Astrocyte (in vitro differentiated cells and primary cell): ENCODE measurements around the gene RBM48. TPM values are rescaled to one million over a fixed set of nuclear protein-coding genes. Genes with fewer than 3 reads are reported as not detected.

Experiments
- DNase-seq: peaks from one replicate; pipeline ENCODE4 v3.0.0-alpha.2; 2010; ENCODE audit warnings: low read depth
- FAIRE-seq: peaks from 2 replicates; lab custom pipeline; 2011; peaks lifted over from hg19 to GRCh38; lab: Jason Lieb, UNC
- H2AFZ ChIP-seq: 2 replicates; pipeline ENCODE4 v1.6.0; 2012; ENCODE audit warnings: low read depth, low read length, inconsistent platforms
- H3K27ac ChIP-seq: 2 replicates; pipeline ENCODE4 v1.5.1; 2011; ENCODE audit warnings: low read depth, low read length, inconsistent platforms
- H3K27me3 ChIP-seq: 2 replicates; pipeline ENCODE4 v1.6.0; 2011; ENCODE audit warnings: low read length, inconsistent platforms; ENCODE audit not compliant: insufficient read depth
- H3K36me3 ChIP-seq: 2 replicates; pipeline ENCODE4 v1.5.1; 2011; ENCODE audit warnings: low read length, inconsistent platforms; ENCODE audit not compliant: insufficient read depth
- H3K4me1 ChIP-seq: 2 replicates; pipeline ENCODE4 v1.5.1; 2011; ENCODE audit warnings: low read length, inconsistent platforms; ENCODE audit not compliant: insufficient read depth
- H3K4me2 ChIP-seq: 2 replicates; pipeline ENCODE4 v1.6.0; 2012; ENCODE audit warnings: low read length, inconsistent platforms
- H3K4me3 ChIP-seq: 2 replicates; pipeline ENCODE4 v1.5.1; 2011; ENCODE audit warnings: low read depth, mild to moderate bottlenecking, low read length, inconsistent platforms; ENCODE audit not compliant: insufficient read depth
- H3K79me2 ChIP-seq: 2 replicates; pipeline ENCODE4 v1.6.0; 2012; ENCODE audit warnings: mild to moderate bottlenecking, low read length, inconsistent platforms; ENCODE audit not compliant: insufficient read depth
- H3K9ac ChIP-seq: 2 replicates; pipeline ENCODE4 v1.6.0; 2012; ENCODE audit warnings: mild to moderate bottlenecking, low read length, inconsistent platforms
- H3K9me3 ChIP-seq: 2 replicates; pipeline ENCODE4 v1.5.1; 2012; ENCODE audit warnings: low read depth, mild to moderate bottlenecking, low read length, inconsistent platforms; ENCODE audit not compliant: insufficient read depth
- H4K20me1 ChIP-seq: 2 replicates; pipeline ENCODE4 v1.6.0; 2012; ENCODE audit warnings: low read length, inconsistent platforms; ENCODE audit not compliant: insufficient read depth
- H3K27ac Mint-ChIP-seq: one replicate; pipeline ENCODE4 v1.8.0; 2021; ENCODE audit warnings: mild to moderate bottlenecking, mixed read lengths; ENCODE audit not compliant: unreplicated experiment
- H3K27me3 Mint-ChIP-seq: one replicate; pipeline ENCODE4 v1.8.0; 2021; ENCODE audit warnings: low read depth, mixed read lengths; ENCODE audit not compliant: unreplicated experiment
- H3K36me3 Mint-ChIP-seq: one replicate; pipeline ENCODE4 v1.8.0; 2021; ENCODE audit warnings: low read depth, mixed read lengths; ENCODE audit not compliant: unreplicated experiment
- H3K4me1 Mint-ChIP-seq: one replicate; pipeline ENCODE4 v1.8.0; 2021; ENCODE audit warnings: low read depth, mixed read lengths; ENCODE audit not compliant: unreplicated experiment
- H3K4me3 Mint-ChIP-seq: one replicate; pipeline ENCODE4 v1.8.0; 2021; ENCODE audit warnings: mild to moderate bottlenecking, moderate library complexity, mixed read lengths; ENCODE audit not compliant: unreplicated experiment
- H3K9me3 Mint-ChIP-seq: one replicate; pipeline ENCODE4 v1.8.0; 2021; ENCODE audit warnings: mild to moderate bottlenecking, mixed read lengths; ENCODE audit not compliant: unreplicated experiment
- CTCF ChIP-seq: IDR thresholded peaks from 2 replicates; pipeline ENCODE4 v1.5.1; 2011; ENCODE audit warnings: low read depth, mild to moderate bottlenecking, inconsistent platforms, low read length, moderate library complexity; ENCODE audit not compliant: insufficient read depth
- EZH2 ChIP-seq: IDR thresholded peaks from 2 replicates; pipeline ENCODE4 v1.6.1; 2012; ENCODE audit warnings: mild to moderate bottlenecking, low read length, inconsistent platforms; ENCODE audit not compliant: insufficient read depth
- total RNA-seq: library from RNA; stranded (reverse); gene quantifications from 2 replicates; pipeline ENCODE4 v1.2.1, GENCODE V29; 2021

The RBM48 gene
- total RNA-seq, 1 donor from 2014 or later = 10.3 TPM

DNA sequence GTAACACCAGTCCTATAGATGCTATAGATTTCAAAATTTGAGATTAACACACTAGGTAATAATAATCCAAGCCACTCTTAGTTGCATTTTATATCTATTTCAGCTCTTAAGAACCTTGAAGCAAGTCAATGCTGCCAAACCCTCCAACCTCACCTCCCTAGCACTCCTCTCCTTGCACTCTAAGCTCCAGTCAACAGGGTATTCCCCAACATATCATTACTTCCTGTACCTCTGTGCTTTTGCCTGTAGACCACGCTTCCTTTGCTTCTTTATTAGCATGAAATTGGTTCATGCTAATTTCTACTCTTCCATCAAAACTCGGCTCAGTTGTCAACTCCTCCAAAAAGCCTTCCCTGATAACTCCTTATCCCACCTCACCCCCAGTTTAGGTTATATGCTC lies 24.8 kb upstream of the RBM48 start:
- H3K9me3 Mint-ChIP-seq = no peaks in the 10 kb centered on the region
- no peaks in the 10 kb centered on the region for H3K4me1 Mint-ChIP-seq
- Histone ChIP-seq H2AFZ (no peak overlapping the region), H3K4me3 (no peak overlapping the region), H4K20me1 (no peaks in the 10 kb centered on the region), H3K36me3 (peaks cover 8% of the 10 kb centered on the region), H3K27me3 (no peaks in the 10 kb centered on the region), H3K27ac (no peak overlapping the region), H3K79me2 (no peaks in the 10 kb centered on the region), H3K4me1 (no peaks in the 10 kb centered on the region), H3K9ac (no peak overlapping the region), H3K4me2 (no peak overlapping the region), H3K9me3 (no peaks in the 10 kb centered on the region)
- H3K36me3 Mint-ChIP-seq = peaks cover 7% of the 10 kb centered on the region
- H3K27me3 Mint-ChIP-seq = no peaks in the 10 kb centered on the region
- no peak overlapping the region for H3K27ac Mint-ChIP-seq
- TF ChIP-seq EZH2 (no peak), CTCF (no peak)
- H3K4me3 Mint-ChIP-seq = no peak overlapping the region
- DNase-seq (no peak), FAIRE-seq (no peak)

GRCh38 chr7:92504563-92504962 lies 24.0 kb upstream of the RBM48 start:
- FAIRE-seq = no peak
- Histone ChIP-seq H3K4me3 (no peak overlapping the region), H3K9ac (no peak overlapping the region), H3K27me3 (no peaks in the 10 kb centered on the region), H3K4me2 (no peak overlapping the region), H3K36me3 (peaks cover 5% of the 10 kb centered on the region), H4K20me1 (no peaks in the 10 kb centered on the region), H3K27ac (no peak overlapping the region), H3K79me2 (no peaks in the 10 kb centered on the region), H3K4me1 (no peaks in the 10 kb centered on the region), H2AFZ (no peak overlapping the region), H3K9me3 (no peaks in the 10 kb centered on the region)
- Mint-ChIP-seq H3K4me1 (no peaks in the 10 kb centered on the region), H3K9me3 (no peaks in the 10 kb centered on the region), H3K36me3 (peaks cover 7% of the 10 kb centered on the region), H3K4me3 (no peak overlapping the region), H3K27me3 (no peaks in the 10 kb centered on the region), H3K27ac (no peak overlapping the region)
- TF ChIP-seq CTCF (no peak), EZH2 (no peak)
- DNase-seq = no peak

- Mint-ChIP-seq H3K4me3 (no peak overlapping the region), H3K4me1 (no peaks in the 10 kb centered on the region), H3K36me3 (peaks cover 3% of the 10 kb centered on the region), H3K27me3 (no peaks in the 10 kb centered on the region), H3K27ac (no peak overlapping the region), H3K9me3 (no peaks in the 10 kb centered on the region)
- H4K20me1 ChIP-seq = no peaks in the 10 kb centered on the region
- no peak overlapping the region for H3K9ac ChIP-seq
- DNase-seq = no peak
- no peaks in the 10 kb centered on the region for H3K9me3 ChIP-seq
- no peak for TF ChIP-seq EZH2
- no peak for TF ChIP-seq CTCF
- peaks cover 4% of the 10 kb centered on the region for H3K36me3 ChIP-seq
- no peak overlapping the region for H3K4me2 ChIP-seq
- H3K27ac ChIP-seq = no peak overlapping the region
- no peak overlapping the region for H3K4me3 ChIP-seq
- no peaks in the 10 kb centered on the region for H3K27me3 ChIP-seq
- no peaks in the 10 kb centered on the region for H3K4me1 ChIP-seq
- no peak for FAIRE-seq
- H3K79me2 ChIP-seq = no peaks in the 10 kb centered on the region
- no peak overlapping the region for H2AFZ ChIP-seq
These were observed 22.2 kb upstream of the RBM48 start for GRCh38 chr7:92506363-92506762.
